ENCODE data around the gene LEFTY1. TPM values are rescaled to one million over a fixed set of nuclear protein-coding genes. Genes with fewer than 3 reads are reported as not detected.

LEFTY1 gene
- total RNA-seq, 1 experiment from 2014 or later = 0.64 TPM

DNA sequence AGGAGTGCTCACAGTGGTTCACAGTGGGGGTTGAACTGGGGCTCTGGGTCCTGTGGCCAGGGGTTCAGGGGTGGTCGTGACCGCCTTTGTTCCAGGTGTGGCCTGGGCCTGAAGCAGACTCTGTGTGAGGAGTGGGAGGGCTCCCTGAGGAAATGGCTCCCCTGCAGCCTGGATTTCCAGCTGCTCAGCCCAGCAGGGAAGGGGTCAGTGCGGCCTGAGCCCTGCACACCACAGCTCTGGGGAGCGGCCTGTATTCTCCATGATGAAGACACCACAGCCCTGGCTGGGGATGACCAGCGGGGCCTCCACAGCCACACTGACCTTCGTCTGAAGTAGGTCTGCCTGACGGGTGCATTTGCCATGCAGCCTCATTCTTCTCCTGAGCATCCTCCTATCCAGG, 18.4 kb upstream of the LEFTY1 start:
- ATAC-seq (no peak), DNase-seq (ENCODE audit: low read depth, low spot score) (no peak)
- ChIA-PET CTCF (no interaction called here), POLR2A (no interaction called here), RAD21 (ENCODE audit: low non-redundant PET in 1 of 2, low total read pairs in 2 of 2, uncharacterized antibody in 2 of 2, unreplicated experiment in 2 of 2) (no interaction called here)
- H4K20me1 ChIP-seq (ENCODE audit: insufficient read depth) = no peaks in the 10 kb centered on the region
- no peaks in the 10 kb centered on the region for H3K9me2 ChIP-seq (ENCODE audit: insufficient read depth)
- H3K4me3 ChIP-seq (replicated peaks in 1 of 2; ENCODE audit: low read depth in 1 of 2, low read length in 2 of 2) = no peak overlapping the region
- no peaks in the 10 kb centered on the region for H3K9me3 ChIP-seq (ENCODE audit: control insufficient read depth in 1 of 2, insufficient read depth in 1 of 2, low read depth in 1 of 2, low read length in 2 of 2)
- no peak overlapping the region for H3K27ac ChIP-seq (ENCODE audit: low read depth, low read length)
- no peak for TF ChIP-seq EZH2phosphoT487 (IDR thresholded peaks at IDR 0.05; ENCODE audit: borderline replicate concordance)
- TF ChIP-seq FOSL1 (IDR thresholded peaks at IDR 0.05; ENCODE audit: low read depth) = no peak
- no peak for TF ChIP-seq ELF1 (IDR thresholded peaks at IDR 0.05; ENCODE audit: borderline replicate concordance, low read depth)
- TF ChIP-seq YY1 (IDR thresholded peaks at IDR 0.05; ENCODE audit: extremely low read depth, insufficient replicate concordance, low read depth, low read length) = no peak
- no peak for TF ChIP-seq POLR2A (IDR thresholded peaks at IDR 0.05; ENCODE audit: borderline replicate concordance, extremely low read depth, insufficient read depth, insufficient read length)
- no peak for TF ChIP-seq ZNF274 (IDR thresholded peaks at IDR 0.05; ENCODE audit: low read depth, low read length)
- TF ChIP-seq, protein P1, sequence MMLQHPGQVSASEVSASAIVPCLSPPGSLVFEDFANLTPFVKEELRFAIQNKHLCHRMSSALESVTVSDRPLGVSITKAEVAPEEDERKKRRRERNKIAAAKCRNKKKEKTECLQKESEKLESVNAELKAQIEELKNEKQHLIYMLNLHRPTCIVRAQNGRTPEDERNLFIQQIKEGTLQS (IDR thresholded peaks at IDR 0.05) = no peak
- TF ChIP-seq, protein P2, sequence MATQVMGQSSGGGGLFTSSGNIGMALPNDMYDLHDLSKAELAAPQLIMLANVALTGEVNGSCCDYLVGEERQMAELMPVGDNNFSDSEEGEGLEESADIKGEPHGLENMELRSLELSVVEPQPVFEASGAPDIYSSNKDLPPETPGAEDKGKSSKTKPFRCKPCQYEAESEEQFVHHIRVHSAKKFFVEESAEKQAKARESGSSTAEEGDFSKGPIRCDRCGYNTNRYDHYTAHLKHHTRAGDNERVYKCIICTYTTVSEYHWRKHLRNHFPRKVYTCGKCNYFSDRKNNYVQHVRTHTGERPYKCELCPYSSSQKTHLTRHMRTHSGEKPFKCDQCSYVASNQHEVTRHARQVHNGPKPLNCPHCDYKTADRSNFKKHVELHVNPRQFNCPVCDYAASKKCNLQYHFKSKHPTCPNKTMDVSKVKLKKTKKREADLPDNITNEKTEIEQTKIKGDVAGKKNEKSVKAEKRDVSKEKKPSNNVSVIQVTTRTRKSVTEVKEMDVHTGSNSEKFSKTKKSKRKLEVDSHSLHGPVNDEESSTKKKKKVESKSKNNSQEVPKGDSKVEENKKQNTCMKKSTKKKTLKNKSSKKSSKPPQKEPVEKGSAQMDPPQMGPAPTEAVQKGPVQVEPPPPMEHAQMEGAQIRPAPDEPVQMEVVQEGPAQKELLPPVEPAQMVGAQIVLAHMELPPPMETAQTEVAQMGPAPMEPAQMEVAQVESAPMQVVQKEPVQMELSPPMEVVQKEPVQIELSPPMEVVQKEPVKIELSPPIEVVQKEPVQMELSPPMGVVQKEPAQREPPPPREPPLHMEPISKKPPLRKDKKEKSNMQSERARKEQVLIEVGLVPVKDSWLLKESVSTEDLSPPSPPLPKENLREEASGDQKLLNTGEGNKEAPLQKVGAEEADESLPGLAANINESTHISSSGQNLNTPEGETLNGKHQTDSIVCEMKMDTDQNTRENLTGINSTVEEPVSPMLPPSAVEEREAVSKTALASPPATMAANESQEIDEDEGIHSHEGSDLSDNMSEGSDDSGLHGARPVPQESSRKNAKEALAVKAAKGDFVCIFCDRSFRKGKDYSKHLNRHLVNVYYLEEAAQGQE (IDR thresholded peaks at IDR 0.05; ENCODE audit: low read depth) = no peak
- TF ChIP-seq EZH2 (IDR thresholded peaks at IDR 0.05) = no peak
- no peak for TF ChIP-seq SP1 (IDR thresholded peaks at IDR 0.05; ENCODE audit: low read depth)
- TF ChIP-seq, protein P3, sequence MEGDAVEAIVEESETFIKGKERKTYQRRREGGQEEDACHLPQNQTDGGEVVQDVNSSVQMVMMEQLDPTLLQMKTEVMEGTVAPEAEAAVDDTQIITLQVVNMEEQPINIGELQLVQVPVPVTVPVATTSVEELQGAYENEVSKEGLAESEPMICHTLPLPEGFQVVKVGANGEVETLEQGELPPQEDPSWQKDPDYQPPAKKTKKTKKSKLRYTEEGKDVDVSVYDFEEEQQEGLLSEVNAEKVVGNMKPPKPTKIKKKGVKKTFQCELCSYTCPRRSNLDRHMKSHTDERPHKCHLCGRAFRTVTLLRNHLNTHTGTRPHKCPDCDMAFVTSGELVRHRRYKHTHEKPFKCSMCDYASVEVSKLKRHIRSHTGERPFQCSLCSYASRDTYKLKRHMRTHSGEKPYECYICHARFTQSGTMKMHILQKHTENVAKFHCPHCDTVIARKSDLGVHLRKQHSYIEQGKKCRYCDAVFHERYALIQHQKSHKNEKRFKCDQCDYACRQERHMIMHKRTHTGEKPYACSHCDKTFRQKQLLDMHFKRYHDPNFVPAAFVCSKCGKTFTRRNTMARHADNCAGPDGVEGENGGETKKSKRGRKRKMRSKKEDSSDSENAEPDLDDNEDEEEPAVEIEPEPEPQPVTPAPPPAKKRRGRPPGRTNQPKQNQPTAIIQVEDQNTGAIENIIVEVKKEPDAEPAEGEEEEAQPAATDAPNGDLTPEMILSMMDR (IDR thresholded peaks at IDR 0.05 in 2 of 3, conservative IDR thresholded peaks at IDR 0.05 in 1 of 3; ENCODE audit: borderline replicate concordance in 1 of 3, insufficient read depth in 1 of 3, low read depth in 2 of 3, low read length in 2 of 3) = no peak
- TF ChIP-seq, protein P4, sequence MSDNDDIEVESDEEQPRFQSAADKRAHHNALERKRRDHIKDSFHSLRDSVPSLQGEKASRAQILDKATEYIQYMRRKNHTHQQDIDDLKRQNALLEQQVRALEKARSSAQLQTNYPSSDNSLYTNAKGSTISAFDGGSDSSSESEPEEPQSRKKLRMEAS (IDR thresholded peaks at IDR 0.05) = no peak
- TF ChIP-seq POLR2AphosphoS5 (IDR thresholded peaks at IDR 0.05; ENCODE audit: low read depth, low read length) = no peak
- BruUV-seq (replicated peaks) = no TSS peak
- no peaks in the 10 kb centered on the region for H3K27me3 ChIP-seq (ENCODE audit: insufficient read depth, low read length)
- H3K4me2 ChIP-seq (ENCODE audit: low read length) = no peak overlapping the region
- H2AFZ ChIP-seq (ENCODE audit: low read depth, low read length, poor library complexity, severe bottlenecking) = no peak overlapping the region
- peaks cover 0 to 11% of the 10 kb centered on the region in 2 experiments; a peak in 3 of 4 replicates for H3K4me1 ChIP-seq (ENCODE audit: control insufficient read depth in 1 of 2, insufficient read depth in 2 of 2, low read length in 2 of 2)
- H3K79me2 ChIP-seq (ENCODE audit: insufficient read depth, low read length) = no peaks in the 10 kb centered on the region
- no peaks in the 10 kb centered on the region for H3K36me3 ChIP-seq (ENCODE audit: control insufficient read depth in 1 of 2, insufficient read depth in 2 of 2, low read length in 2 of 2)
- intact Hi-C loops (cut with micrococcal nuclease) = no loop called here
- no peak overlapping the region for H3K9ac ChIP-seq (ENCODE audit: low read length)

All from HCT116 (cell line).